CD1c-positive myeloid dendritic cell (primary cell): ENCODE measurements around the gene PRELID1.

ENCODE experiments used
- DNase-seq: peaks from one replicate; pipeline ENCODE4 v3.0.0-alpha.2; 2016; ENCODE audit errors: extremely low spot score

Gene PRELID1

DNA sequence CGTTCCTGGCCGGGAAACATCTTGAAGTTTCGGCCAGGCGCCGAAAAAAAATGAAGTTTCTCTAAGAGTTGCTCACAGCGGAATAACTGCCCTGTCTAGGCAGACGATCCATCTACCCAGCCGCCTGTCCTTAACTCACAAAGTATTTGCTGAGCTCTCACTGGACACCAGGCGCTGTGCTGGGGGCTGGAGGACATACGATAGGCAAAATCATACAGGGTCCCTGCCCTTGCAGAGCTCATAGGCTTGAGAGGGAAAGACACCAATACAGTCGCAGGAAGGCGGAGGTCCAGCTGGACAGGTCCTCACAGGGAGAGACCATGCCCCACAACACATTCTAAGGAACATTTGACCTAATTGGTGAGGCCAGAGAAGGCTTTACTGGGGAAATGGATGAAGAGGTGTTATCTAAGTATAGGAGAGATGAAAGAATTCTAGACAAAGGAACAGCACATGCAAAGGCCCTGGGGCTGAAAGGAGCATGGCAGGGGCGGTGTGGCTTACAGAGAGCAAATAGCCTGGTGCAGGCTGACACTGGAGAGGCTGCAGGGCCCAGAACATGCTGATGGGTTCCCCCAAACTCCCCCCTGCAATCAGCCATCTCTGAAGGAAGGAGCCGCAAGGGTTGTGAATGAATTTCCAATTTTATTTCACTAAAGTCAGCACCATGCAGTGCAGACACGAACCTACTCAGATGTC lies 10.1 kb downstream of the PRELID1 start:
- DNase-seq, result no peak

DNA sequence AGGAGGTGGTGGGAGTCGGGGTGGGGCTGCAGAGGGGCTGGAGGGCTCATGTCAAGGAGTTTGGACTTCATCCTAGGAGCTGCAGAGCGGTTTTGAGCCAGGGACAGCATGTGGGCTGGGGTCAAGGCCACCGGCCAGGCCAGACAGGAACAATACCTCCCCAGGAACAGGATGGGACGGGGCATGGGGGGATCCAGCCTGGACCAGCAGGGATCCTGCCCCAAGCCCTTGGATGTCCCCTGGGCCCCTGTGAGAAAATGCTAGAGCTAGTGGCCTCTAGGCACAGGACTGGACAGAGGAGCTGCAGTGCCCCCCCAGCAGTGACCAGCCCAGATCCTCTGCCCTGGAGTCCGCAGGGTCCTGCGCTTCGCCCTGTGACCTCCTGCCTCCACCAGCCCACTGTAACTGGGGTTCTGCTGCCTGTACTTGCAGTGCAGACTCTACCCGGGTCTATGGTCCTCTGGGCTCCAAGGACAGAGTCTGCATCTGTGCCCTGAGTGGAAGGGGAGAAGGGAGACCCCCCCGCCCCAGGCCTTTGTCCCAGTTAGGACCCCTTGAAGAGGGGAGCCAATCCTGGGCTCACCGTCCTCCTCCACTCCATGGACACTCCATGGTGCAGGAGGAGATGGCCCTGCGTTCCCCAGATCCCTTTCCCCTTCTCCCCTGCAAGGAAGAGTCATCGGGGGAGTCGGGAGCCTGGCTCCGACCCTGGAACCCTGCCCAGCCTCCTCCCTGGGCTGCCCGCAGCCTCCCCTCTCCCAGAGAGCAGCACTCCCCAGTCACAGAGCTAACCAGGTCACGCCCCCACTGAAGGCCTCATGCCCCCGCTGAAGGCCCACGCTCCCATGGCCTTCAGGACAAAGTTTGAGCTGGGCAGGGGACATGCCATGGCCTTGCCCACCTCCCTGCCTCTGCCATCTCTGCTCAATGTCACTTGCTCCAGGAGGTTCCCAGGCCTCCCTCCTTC lies 11.1 kb downstream of the PRELID1 start:
- no peak for DNase-seq

DNA sequence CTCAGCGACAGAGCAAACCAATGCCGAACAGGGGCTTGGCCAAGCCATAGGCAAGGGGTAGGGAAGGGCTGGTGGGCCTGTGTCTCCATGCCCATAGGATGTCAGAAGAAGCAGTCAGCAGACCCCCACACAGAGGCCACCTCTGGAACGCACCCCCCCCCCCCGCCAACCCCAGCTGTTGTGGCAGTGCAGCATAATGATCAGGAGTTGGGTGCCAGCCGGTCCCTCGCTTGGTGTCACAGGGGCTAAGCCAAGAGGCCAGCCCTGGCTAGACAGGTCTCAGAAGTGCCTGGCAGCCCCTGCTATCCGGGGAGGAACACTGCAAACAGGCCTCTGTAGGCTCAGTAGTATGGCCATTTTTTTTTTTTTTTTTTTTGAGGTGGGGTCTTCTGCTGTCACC lies 11.8 kb downstream of the PRELID1 start:
- DNase-seq, result no peak

DNA sequence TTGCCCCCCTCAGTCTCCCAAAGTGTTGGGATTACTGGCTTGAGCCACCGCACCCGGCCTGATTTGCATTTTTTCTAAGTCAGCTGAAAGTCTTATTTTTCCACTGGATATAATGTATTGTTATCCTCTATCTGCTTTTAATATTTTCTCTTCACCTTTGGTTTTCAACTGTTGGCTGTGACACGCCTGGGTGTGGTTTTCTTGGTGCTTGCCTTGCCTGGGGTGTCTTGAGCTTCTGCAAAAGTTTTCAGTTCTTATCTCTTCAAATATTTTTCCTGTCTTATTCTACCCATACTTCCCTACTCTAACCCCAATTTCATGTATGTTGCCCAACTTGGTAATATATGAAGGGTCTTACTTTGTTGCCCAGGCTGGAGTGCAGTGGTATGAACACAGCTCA lies 12.4 kb downstream of the PRELID1 start:
- DNase-seq, result no peak

DNA sequence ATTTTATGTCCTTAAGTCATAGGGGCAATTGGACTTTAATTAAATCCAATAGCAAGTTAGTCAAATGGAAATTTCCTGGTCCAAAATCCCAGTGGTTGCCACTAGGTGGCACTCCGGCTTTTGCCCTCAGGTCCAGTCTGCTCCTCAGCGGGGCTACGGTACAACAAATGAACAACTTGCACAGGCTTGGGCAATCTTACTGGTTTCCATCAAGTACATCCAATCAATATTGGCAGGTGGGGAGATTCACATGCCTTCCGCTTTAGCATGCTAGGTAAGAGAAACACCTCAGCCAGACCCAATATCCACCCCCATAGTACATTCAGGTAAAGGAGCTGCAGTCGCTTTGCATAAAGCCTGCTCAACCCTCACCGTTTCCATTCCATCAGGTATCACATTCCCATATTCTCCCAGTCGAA lies 14.4 kb downstream of the PRELID1 start:
- DNase-seq, result peak; percentile 85

DNA sequence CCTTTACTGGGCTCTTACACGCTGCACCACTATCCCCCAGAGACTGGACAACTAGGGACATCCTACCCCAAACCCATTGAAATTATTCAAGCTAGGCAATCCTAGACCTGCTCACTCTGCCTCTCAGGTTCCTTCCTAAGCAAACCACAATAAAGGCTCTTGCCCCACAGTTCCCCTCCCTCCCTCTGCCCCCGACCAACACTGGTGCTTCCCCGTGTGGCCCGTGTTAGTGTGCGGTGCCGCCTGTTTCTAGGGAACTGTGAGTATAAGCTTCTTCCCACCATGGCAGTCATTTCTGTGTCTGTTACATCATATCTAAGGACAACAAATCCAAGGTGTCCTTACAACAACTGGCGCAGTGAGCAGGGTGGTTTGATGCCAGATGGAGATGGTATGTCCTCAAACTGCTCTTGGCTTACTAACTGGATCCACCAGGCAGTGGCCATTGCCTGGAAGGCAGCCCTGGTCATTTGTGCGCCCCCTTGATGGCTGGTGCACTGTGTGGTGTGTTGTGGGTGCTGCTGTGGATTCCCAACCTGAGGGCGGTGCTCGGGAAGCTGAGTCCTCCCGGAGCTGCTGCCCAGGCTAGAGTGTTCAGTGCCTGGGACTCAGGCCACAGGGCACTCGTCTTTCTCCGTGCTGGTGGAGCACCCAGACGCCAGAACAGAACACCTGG lies 16.5 kb downstream of the PRELID1 start:
- peak; percentile 58 for DNase-seq

DNA sequence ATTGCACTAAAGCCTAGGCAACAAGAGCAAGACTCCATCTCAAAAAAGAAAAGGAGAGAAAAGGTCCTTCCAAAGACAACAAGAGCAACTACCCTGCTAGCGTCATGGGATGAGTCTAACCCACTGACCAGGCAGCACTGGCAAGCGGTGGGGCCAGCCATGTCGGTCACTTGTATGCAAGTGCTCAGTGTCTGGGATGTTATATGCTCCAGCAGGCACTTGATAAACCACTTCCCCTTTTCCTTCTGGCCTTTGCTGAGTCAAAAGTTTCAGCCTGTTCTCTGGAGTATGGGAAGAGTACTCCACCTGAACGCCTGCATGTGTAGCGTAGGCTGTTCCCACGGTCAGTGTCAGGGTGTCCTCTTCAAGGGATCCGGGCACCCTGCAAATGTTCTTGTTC lies 17.3 kb downstream of the PRELID1 start:
- peak; percentile 78 for DNase-seq

DNA sequence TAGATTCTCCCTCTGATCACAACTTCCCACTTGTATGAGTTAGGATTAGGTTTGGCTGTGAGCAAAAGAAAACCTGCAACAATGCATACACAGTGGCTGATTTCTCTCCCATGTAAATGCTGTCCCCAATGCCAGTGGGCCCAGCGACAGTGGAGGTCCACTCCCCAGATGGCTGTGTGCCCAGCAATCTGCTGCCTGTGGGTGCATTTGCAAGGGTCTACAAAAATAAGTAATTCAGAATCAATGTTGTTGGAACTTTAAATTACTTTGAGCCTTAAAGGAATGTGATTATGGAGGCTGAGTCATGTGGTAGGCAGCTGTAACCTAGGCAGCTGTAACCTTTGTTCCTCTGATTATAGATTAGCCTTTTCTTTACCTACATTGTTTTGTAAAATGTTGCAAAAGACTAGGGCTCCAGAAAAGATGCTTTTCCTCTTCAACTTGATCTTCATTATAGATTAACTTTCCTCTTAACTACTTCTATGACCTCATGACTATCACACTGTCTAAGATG lies 22.3 kb downstream of the PRELID1 start:
- no peak for DNase-seq

DNA sequence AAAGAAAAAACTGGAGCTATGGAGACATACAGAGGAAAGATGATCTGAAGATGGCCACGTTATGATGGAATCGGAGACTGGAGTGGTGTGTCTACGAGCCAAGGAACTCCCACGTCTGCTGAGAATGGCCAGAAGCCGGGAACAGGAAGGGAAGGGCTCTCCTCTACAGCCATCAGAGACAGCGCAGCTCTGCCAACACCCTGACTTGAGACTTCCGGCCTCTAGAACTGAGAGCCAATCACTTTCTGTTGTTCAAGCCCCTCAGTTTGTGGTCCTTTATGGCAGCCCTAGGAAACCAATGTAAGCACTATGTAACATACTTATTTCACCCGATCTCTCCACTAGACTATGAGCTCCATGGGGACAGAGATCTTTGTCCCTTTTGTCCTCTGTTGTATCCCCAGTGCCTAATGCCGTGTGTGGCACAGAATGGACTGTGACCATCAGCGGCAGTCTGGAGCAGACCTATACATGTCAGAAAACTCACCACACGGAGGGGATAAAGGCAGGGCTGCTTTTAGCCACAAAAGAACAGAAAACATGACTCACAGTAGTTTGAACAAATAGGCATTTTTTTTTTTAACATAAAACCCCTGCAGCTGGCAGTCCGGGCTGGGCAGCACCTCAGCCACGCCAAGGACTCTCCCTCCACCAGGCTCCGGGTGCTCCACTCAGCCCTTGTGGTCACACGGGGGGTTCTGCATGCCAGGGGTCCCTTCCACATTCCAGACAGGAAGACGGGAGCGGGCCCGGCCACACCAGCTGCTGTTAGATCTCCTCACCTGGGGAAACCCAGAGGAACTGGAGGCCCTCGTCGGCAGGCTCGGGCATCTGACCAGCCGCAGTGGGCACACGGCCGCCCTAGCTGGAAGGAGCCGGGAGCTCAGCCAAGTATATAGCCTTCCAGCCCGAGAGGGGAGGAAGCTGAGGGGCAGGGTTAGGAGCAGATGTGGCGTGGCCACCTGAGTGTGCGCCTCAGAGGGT lies 24.2 kb downstream of the PRELID1 start:
- DNase-seq, result peak; percentile 20

DNA sequence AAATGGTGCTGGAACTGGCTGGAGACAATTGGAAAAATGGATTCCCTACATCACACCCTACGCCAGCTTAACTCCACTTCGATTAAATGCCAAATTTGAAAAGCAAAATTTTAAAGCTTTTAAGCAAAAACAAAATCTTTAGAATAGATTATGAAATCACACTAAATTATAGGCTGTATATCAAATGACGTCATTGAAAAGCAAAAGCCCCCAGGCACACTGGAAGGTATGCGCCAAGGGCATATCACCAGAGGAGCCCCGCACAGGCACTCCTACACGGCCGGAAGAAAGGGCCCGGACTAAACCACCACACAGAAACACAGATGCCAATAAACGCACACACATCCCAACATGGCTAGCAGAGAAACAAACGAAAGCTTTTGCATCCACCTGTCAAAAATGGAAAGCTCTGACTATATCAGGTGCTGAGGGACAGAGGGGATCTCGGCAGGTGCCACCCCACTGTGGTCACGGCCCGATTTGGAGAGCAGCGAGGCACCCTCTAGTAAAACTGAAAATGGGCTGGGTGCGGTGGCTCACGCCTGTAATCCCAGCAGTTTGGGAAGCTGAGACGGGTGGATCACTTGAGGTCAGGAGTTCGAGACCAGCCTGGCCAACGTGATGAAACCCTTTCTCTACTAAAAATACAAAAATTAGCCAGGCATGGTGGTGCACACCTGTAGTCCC lies 25.1 kb downstream of the PRELID1 start:
- no peak for DNase-seq

DNA sequence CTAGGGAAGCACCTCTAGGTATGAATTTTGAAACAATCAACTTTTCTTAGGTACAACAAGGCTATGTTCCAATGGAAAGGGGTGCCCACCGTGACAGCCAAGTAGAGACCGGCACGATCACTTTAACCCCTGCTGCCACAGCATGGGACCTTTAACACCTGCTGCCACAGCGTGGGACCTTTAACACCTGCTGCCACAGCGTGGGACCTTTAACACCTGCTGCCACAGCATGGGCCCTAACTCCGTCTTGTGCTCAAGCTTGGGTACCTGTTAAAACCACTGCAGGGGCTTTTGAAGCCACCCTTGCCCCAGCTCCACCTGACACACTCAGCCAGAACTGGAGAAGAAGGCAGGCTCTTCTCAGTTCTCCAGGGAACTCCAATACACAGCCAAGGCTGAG lies 26.3 kb downstream of the PRELID1 start:
- no peak for DNase-seq

DNA sequence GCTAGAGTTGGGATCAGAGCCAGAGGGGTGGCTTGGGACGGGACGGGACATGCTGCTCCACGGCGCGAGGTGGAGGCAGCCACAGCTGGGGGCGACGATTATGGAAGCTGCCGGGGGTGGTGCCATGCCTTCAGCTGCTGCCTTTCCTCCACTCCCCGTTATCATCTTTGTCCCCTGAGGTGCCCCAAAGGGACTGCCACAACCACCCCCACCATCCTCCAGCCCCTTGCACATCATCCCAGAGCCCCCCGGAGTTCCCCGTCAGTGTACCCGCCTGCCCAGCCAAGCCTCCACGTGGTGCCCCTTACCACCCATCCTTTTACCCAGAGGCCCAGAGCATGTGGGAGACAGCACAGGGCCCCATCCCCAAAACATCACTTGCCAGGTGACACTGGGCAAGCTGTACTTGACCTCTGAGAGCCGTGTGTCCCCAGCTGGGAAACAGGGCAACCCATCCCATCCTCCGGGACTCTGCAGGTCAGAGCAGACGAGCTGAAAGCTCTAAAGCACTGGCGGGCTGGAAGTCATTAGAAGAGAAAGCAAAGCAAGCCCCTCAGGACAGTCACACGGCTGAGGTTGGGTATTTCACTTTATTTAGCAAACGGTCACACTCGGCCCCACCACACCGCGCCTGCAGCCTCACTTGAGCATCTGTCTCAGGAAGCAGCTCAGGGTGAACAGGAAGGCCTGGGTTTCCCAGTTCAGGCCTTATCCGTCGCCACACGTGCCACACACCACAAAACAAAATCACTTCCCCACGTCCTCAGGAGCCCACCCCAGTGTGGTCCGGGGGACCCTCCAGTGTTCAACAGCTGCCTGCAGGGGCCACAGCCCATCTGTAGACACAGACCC lies 27.6 kb downstream of the PRELID1 start:
- DNase-seq, result no peak

DNA sequence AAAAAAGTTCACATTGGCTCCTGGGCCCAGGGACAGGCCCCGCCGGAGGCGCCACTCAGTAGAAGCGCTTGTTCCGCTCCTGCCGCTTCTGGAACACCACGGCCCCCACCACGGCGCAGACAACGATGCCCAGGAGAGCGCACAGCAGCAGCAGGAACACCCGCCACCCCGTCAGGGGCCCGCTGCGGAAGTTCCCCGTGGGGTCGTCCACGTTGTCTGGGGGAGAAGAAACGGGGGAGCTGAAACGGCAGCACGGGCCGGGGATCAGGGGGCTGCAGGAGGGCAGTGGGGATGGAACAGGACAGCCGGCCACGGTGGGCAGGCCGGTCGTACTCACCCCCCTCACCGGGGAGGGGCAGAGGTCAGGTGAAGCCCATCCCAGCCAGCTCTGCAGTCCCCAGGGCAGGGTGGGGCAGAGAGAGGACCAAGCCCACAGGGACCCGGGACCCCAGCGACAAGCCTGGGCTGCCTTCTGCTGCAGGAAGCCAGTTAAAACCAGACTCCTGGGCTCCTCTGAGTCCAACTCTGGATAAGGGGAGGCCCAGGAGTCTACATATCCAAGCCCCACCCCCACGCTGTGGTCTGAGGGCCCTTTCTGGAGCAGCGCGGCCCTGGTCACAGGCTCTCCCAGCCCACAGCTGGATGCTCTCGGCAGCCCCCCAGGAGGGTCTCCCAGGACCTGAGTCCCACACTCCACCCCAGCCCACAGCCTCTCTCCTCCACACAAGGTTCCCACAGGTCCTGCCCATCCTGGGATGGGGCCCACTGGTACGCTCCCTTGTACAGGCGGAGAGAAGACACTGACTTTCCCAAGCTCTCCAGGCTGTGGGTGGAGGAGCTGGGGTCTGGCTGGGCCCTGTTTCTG lies 28.7 kb downstream of the PRELID1 start:
- no peak for DNase-seq

DNA sequence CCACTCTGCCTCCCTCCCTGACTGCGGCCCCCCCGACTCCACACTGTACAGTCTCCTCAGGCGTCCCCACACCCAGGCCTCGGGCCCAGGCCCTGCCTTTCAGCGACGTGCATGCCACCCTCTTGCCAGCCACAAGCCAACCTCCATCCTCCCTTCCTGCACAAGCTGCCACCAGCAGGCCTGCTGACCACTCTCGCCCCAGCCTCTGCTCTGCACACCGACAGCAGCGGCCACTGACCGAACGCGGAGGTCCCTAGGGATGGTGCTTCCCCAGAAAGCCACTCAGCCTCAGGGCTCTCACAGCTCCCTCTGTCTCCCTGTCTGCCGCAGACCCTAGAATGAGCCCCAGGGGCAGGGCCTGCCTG lies 29.3 kb downstream of the PRELID1 start:
- no peak for DNase-seq

DNA sequence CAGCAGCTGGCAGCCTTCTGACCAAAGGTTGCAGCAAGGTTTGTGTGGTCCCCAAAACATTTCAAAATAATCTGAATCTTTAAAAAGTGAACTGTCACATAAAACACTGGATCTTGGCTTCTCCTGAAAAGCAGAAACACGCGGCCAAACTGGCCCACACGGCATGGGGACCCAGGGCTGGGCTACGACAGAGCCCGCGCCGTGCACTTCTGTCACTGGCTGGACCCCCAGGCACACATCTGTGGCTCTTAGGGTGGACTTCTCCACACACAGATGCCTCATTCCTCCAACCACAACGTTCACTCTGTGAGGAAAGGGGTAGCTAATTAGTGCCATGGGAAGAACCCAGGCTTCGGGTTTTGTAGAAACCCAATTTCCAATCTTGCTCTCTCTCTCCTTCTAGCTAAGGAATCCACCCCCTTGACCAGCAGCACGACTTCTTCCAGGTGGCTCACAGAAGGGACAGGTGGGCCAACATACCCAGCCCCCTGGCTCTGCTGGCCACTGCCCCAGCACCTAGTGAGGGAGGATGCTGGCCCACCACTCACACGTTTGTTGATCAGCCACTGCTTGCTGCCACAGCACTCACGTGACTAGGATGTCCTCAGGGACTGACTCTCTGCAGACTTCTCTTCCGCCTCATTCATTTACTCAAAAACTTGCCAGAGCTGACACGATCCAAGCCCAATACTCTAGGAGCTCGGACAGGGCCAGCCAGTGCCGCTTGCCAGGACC lies 30.0 kb downstream of the PRELID1 start:
- DNase-seq, result no peak

DNA sequence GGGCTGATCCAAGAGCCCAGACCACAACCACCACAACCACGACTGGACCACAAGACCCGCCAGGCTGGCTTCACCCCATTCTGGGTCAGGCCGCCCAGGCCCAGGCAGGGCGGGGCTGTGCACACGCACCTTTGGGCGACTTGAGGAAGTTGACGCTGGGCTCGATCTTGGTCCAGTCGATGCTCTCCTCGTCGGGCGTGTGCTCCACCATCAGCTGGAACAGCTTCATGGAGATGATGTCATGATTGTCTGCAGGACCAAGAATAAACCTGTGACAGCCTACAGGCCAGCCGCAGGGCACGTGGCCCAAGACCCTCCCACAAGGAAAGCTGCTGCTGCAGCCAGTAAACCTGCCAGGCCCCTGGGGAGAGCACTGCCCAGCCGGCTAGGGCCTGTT lies 30.6 kb downstream of the PRELID1 start:
- no peak for DNase-seq

DNA sequence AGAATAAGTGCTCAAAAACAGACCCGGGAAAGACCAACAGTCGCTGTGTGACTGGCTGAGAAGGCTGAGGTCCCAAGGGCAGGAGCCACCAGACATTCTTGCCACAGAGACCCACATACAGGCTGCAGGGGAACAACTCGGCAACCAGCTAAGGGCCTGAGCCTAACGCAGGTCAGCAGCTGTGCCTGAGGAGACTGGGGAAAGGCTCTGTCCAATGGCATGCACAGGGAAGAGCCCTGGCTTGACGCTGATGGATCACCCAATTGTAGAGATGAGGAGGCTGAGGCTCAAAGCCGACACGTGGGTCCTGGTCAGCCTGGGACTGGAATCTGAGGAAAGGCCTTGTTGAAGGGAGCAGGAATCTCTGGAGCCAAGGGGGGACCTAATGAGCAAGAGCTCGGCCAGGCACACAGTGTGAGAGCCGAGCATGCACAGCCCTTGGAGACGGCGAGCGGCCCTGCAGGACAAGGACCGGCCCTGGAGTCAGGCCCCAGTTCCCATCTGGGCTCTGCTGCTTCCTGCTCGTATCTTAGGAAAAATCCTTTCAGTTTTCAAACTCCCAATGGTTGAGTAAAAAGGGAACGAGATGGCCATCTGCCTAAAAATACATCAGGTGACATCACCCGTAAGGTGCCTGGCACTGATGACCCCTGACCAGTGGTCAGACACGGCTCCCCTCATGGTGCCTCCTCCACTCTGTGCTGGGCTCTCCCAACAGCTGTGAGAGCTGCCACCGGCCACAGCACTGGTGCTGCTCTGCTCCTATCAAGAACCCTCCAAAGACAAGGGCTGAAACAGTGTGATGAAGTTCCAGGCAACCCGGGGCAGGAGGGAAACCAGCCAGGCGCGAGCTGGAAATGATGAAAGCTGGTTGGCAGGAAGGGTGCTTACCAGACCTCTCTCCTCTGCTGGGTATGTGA lies 31.4 kb downstream of the PRELID1 start:
- DNase-seq, result no peak
